KG1 (cell line): Measurements from ENCODE around the gene RPGRIP1L.

Experiments used
- DNase-seq: peaks from one replicate; lab custom pipeline; 2025; lab: John Stamatoyannopoulos, UW

The RPGRIP1L gene

GRCh38 chr16:53651357-53651756, 52.3 kb downstream of the RPGRIP1L start:
- no peak for DNase-seq

GRCh38 chr16:53646506-53646905, 57.2 kb downstream of the RPGRIP1L start:
- DNase-seq = no peak

- DNase-seq = no peak
Measured at GRCh38 chr16:53643474-53643873, 60.2 kb downstream of the RPGRIP1L start.

GRCh38 chr16:53642094-53642493, 61.6 kb downstream of the RPGRIP1L start:
- no peak for DNase-seq

GRCh38 chr16:53636978-53637377, 66.7 kb downstream of the RPGRIP1L start:
- no peak for DNase-seq

GRCh38 chr16:53632526-53632925, 71.1 kb downstream of the RPGRIP1L start:
- no peak for DNase-seq

- no peak for DNase-seq
Measured at GRCh38 chr16:53631236-53632025, 72.2 kb downstream of the RPGRIP1L start.

GRCh38 chr16:53629607-53630312, 73.9 kb downstream of the RPGRIP1L start:
- no peak for DNase-seq

- no peak for DNase-seq
Measured at GRCh38 chr16:53629151-53629550, 74.5 kb downstream of the RPGRIP1L start.

GRCh38 chr16:53626811-53627210, 76.8 kb downstream of the RPGRIP1L start:
- DNase-seq = no peak

- no peak for DNase-seq
Measured at GRCh38 chr16:53626161-53626560, 77.5 kb downstream of the RPGRIP1L start.

- no peak for DNase-seq
Measured at GRCh38 chr16:53625221-53625620, 78.4 kb downstream of the RPGRIP1L start.

- DNase-seq = no peak
Measured at GRCh38 chr16:53622315-53622714, 81.3 kb downstream of the RPGRIP1L start.

- DNase-seq = no peak
Measured at GRCh38 chr16:53620476-53620875, 83.2 kb downstream of the RPGRIP1L start.

- no peak for DNase-seq
Measured at GRCh38 chr16:53619235-53619634, 84.4 kb downstream of the RPGRIP1L start.

- DNase-seq = no peak
Measured at GRCh38 chr16:53614346-53614745, 89.3 kb downstream of the RPGRIP1L start.

GRCh38 chr16:53612003-53612402, 91.7 kb downstream of the RPGRIP1L start:
- DNase-seq = no peak

- no peak for DNase-seq
Measured at GRCh38 chr16:53611179-53611696, 92.4 kb downstream of the RPGRIP1L start.

GRCh38 chr16:53609536-53609935, 94.1 kb downstream of the RPGRIP1L start:
- no peak for DNase-seq

- no peak for DNase-seq
Measured at GRCh38 chr16:53608094-53608493, 95.6 kb downstream of the RPGRIP1L start.

GRCh38 chr16:53605831-53606400, 97.7 kb downstream of the RPGRIP1L start:
- DNase-seq = no peak

- no peak for DNase-seq
Measured at GRCh38 chr16:53605356-53605755, 98.3 kb downstream of the RPGRIP1L start.

GRCh38 chr16:53601961-53602360, 101.7 kb downstream of the RPGRIP1L start:
- DNase-seq = no peak
